Measurements from ENCODE around the gene FOXS1. TPM values are rescaled to one million over a fixed set of nuclear protein-coding genes. Genes with fewer than 3 reads are reported as not detected.
A peak's percentile ranks its signal among the peaks of the same experiment; 100 is the strongest.

Gene FOXS1
- total RNA-seq, 1 donor from 2014 or later = 3.3 TPM

GRCh38 chr20:31856516-31856915 lies 11.1 kb upstream of the FOXS1 start:
- intact Hi-C loops (cut with DNase I) = loop anchor here (10.0 kb wide), 1 partner anchor 168 kb away; no protein-coding TSS in a partner anchor
- TF ChIP-seq, protein P1, sequence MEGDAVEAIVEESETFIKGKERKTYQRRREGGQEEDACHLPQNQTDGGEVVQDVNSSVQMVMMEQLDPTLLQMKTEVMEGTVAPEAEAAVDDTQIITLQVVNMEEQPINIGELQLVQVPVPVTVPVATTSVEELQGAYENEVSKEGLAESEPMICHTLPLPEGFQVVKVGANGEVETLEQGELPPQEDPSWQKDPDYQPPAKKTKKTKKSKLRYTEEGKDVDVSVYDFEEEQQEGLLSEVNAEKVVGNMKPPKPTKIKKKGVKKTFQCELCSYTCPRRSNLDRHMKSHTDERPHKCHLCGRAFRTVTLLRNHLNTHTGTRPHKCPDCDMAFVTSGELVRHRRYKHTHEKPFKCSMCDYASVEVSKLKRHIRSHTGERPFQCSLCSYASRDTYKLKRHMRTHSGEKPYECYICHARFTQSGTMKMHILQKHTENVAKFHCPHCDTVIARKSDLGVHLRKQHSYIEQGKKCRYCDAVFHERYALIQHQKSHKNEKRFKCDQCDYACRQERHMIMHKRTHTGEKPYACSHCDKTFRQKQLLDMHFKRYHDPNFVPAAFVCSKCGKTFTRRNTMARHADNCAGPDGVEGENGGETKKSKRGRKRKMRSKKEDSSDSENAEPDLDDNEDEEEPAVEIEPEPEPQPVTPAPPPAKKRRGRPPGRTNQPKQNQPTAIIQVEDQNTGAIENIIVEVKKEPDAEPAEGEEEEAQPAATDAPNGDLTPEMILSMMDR (IDR thresholded peaks at IDR 0.05) = no peak
- Histone ChIP-seq H3K4me1 (peaks cover 11% of the 10 kb centered on the region), H3K9me3 (no peaks in the 10 kb centered on the region), H3K36me3 (no peaks in the 10 kb centered on the region), H3K4me3 (no peak overlapping the region), H3K27ac (no peak overlapping the region), H3K27me3 (peaks cover 43% of the 10 kb centered on the region)
- no peak for ATAC-seq
- DNase-seq = peak; percentile 28

DNA sequence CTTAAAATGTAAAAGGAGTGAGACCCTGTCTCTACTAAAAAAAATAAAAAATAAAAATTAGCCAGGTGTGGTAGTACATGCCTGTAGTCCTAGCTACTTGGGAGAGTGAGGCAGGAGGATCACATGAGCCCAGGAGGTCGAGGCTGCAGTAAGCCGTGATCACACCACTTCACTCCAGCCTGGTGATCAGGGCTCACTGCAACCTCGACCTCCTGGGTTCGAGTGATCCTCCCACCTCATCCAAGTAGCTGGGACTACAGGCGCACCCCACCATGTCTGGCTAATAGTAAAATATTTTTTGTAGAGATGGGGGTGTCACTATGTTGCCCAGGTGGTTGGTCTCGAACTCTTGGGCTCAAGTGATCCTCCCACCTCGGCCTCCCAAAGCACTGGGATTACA lies 8.1 kb upstream of the FOXS1 start:
- DNase-seq = no peak
- Histone ChIP-seq H3K36me3 (no peaks in the 10 kb centered on the region), H3K27ac (no peak overlapping the region), H3K4me3 (no peak overlapping the region), H3K4me1 (no peaks in the 10 kb centered on the region), H3K27me3 (peaks cover 41% of the 10 kb centered on the region), H3K9me3 (no peaks in the 10 kb centered on the region)
- TF ChIP-seq, protein P1 (IDR thresholded peaks at IDR 0.05) = no peak
- ATAC-seq = no peak
- intact Hi-C loops (cut with DNase I) = loop anchor here (10.0 kb wide), 1 partner anchor 171 kb away; no protein-coding TSS in a partner anchor

DNA sequence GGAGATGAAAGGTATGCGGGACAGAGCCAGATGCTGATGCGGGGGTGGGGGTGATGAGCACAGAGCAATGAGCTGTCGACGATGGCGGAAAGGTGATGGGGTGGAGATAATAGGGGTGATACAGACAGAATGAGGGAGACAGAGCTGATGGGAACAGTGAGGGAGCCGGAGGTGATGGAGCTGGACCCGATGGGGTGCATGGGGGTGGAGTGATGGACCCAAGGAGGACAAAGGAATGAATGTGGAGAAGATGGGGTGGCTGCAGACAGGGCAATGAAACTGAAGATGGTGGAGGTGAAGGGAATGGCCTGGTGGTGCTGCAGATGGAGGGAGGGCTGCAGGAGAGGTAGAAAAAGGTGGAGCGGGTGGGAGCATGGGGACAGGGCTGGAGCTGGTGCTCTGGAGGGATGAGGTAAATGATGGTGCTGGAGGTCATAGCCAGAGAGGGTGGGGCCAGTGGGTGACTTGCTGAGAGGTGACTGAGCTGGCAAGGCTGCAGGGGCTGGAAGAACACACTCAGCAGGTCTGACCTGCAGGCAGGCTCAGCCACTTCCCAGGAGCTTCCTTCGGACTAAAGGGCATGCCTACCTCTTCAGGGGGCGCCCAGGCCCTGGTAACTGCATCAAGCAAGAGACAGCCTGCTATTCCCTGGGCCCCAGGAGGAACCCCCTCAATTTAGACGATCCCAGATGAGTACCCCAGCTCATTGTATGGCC lies 6.0 kb upstream of the FOXS1 start:
- Histone ChIP-seq H3K27me3 (peaks cover 28% of the 10 kb centered on the region), H3K4me3 (no peak overlapping the region), H3K36me3 (no peaks in the 10 kb centered on the region), H3K27ac (no peak overlapping the region), H3K9me3 (no peaks in the 10 kb centered on the region), H3K4me1 (no peaks in the 10 kb centered on the region)
- TF ChIP-seq, protein P1 (IDR thresholded peaks at IDR 0.05) = no peak
- intact Hi-C loops (cut with DNase I) = loop anchor here (10.0 kb wide), 1 partner anchor 173 kb away; no protein-coding TSS in a partner anchor
- ATAC-seq = no peak
- DNase-seq = no peak

DNA sequence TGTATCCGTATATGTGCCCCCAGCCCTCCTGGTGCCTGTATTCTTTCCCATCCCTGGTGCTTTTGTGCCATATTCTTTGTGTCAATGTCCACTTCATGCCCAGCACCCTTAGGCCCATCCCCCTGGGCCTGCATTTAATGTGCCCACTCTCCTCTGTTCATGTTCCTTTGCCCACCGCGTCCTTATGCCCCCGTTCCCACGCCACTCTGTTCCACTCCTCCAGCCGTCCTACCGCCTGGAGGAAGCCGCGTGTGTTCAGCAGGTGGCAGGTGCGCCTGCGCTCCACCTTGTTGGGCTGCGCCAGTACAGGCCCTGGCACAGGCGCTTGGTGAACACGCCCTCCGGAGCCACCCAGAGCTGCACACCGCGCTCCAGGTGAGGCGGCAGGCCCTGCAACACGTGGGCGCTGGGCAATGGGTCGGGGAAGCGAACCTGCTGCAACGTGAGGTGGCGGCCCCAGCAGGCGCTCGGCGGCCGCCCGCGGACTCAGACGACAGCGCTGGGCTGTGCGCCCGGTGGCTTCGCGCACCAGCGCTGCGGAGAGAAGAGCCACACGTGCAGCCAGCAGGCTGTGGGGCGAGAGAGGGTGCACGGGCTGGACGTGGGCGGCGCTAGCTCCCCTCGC lies 4.0 kb upstream of the FOXS1 start:
- H3K4me3 ChIP-seq = no peak overlapping the region

DNA sequence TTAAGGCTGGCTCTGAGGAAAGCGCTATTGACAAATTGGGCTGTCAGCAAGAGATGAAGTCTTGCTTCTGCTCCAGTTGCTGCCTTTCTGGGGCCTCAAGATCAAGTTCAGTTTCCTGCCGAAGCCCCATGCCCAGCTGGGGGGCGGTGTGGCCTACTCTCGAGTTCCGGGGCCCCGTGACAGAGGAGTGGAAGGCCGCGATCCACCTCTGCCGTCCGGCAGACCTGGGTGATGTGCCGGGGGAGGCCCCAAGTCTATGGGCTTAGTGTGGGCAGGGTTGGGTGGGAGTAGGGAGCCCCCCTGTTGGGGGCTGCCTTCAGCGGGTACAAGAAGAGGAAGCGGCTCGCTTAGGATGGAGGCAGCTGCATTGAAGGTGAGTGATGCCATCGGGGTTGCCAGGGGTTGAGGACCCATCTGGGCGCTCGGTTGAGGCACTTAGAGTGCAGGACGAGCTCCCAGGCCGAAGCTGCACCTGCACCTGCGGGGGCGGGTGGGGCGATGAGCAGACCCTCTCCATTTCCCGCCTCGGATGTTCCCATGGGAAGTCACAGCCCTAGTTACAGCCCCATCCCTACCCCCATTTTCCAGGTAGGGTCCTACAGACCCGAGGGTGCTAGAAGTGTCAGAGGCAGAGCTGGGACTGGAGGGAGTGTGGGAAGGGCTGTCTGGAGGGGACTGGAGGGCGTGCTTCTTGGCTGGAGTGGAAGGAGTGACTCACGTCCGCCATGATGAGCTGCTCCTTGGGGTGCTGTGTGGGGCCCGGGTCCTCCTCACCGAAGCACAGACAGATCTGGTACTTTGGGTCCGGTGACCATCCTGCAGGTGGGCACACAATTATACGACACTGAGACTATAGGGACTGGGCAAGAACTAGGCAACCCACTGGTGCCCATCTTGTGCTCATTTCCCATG lies 2.9 kb upstream of the FOXS1 start:
- intact Hi-C loops (cut with DNase I) = no loop called here
- no peaks in the 10 kb centered on the region for H3K36me3 ChIP-seq
- DNase-seq = no peak
- H3K4me1 ChIP-seq = no peaks in the 10 kb centered on the region
- H3K27me3 ChIP-seq = peaks cover 20% of the 10 kb centered on the region
- TF ChIP-seq, protein P1 (IDR thresholded peaks at IDR 0.05) = no peak
- ATAC-seq = no peak
- H3K9me3 ChIP-seq = no peaks in the 10 kb centered on the region
- H3K4me3 ChIP-seq = no peak overlapping the region
- no peak overlapping the region for H3K27ac ChIP-seq

More for the DNA sequence above, 4.0 kb upstream of the FOXS1 start:
- ATAC-seq (no peak), DNase-seq (no peak)
- no peak overlapping the region for H3K27ac ChIP-seq
- no peaks in the 10 kb centered on the region for H3K9me3 ChIP-seq
- intact Hi-C loops (cut with DNase I) = no loop called here
- TF ChIP-seq, protein P1 (IDR thresholded peaks at IDR 0.05) = no peak
- no peaks in the 10 kb centered on the region for H3K36me3 ChIP-seq
- no peaks in the 10 kb centered on the region for H3K4me1 ChIP-seq
- peaks cover 20% of the 10 kb centered on the region for H3K27me3 ChIP-seq

Measured in upper lobe of right lung (tissue), 1 donor.